Islet precursor cell (in vitro differentiated cells): Measurements from ENCODE around the gene TENM4.
A peak's percentile ranks its signal among the peaks of the same experiment; 100 is the strongest.
"Not testable (repeated sequence)": the region's sequence is repeated elsewhere in the genome, so short reads cannot be mapped to it uniquely, and the experiment has no call there.

Experiments used
- DNase-seq: peaks from one replicate; pipeline ENCODE4 v3.0.0-alpha.2; 2018

TENM4 gene

GRCh38 chr11:78646564-78647185 is 794.2 kb downstream of the TENM4 start:
- DNase-seq, result peak; percentile 73

GRCh38 chr11:78645226-78646202 is 795.3 kb downstream of the TENM4 start:
- DNase-seq, result peak; percentile 91

GRCh38 chr11:78643676-78644056 is 797.2 kb downstream of the TENM4 start:
- no peak for DNase-seq

- DNase-seq, result no peak
Observed at GRCh38 chr11:78642979-78643675, 797.7 kb downstream of the TENM4 start.

GRCh38 chr11:78641541-78641940 is 799.3 kb downstream of the TENM4 start:
- DNase-seq, result no peak

GRCh38 chr11:78638704-78639380 is 802.0 kb downstream of the TENM4 start:
- DNase-seq, result no peak

- not testable (repeated sequence) for DNase-seq
Observed at GRCh38 chr11:78637527-78637926, 803.3 kb downstream of the TENM4 start.

GRCh38 chr11:78635814-78636506 is 804.9 kb downstream of the TENM4 start:
- no peak for DNase-seq

GRCh38 chr11:78633516-78634310 is 807.1 kb downstream of the TENM4 start:
- no peak for DNase-seq

- DNase-seq, result no peak
Observed at GRCh38 chr11:78630561-78631303, 810.1 kb downstream of the TENM4 start.

- no peak for DNase-seq
Observed at GRCh38 chr11:78630155-78630554, 810.7 kb downstream of the TENM4 start.

- no peak for DNase-seq
Observed at GRCh38 chr11:78622666-78623065, 818.2 kb downstream of the TENM4 start.

- no peak for DNase-seq
Observed at GRCh38 chr11:78620159-78620558, 820.7 kb downstream of the TENM4 start.

- DNase-seq, result no peak
Observed at GRCh38 chr11:78615724-78616123, 825.1 kb downstream of the TENM4 start.

GRCh38 chr11:78613378-78613813 is 827.4 kb downstream of the TENM4 start:
- DNase-seq, result no peak

- no peak for DNase-seq
Observed at GRCh38 chr11:78612721-78613377, 828.0 kb downstream of the TENM4 start.

GRCh38 chr11:78609321-78609720 is 831.5 kb downstream of the TENM4 start:
- DNase-seq, result not testable (repeated sequence)

GRCh38 chr11:78607696-78608095 is 833.1 kb downstream of the TENM4 start:
- DNase-seq, result no peak

- no peak for DNase-seq
Observed at GRCh38 chr11:78606667-78607066, 834.2 kb downstream of the TENM4 start.

GRCh38 chr11:78605296-78605695 is 835.5 kb downstream of the TENM4 start:
- DNase-seq, result no peak
